GM10248 (cell line): ENCODE measurements around the gene ADAMTSL1.

Experiments used
- CTCF ChIA-PET: fragments of 300-600 bp; sonication (Branson Sonifier 250); formaldehyde crosslinking; extraction: SDS; loops from one replicate; lab custom pipeline; 2021; ENCODE audit warnings: antibody characterized with exemption; lab: Yijun Ruan, JAX
- POLR2A ChIA-PET: fragments of 350-650 bp; sonication (Branson Sonifier 250); formaldehyde crosslinking; extraction: SDS; loops from one replicate; lab custom pipeline; 2020; ENCODE audit warnings: antibody characterized with exemption; lab: Yijun Ruan, JAX
- DNase-seq: peaks from one replicate; pipeline ENCODE4 v3.0.0; 2012; ENCODE audit errors: extremely low spot score
- CTCF ChIP-seq: IDR thresholded peaks from 2 replicates; pipeline ENCODE4 v1.5.1; 2012; ENCODE audit warnings: mild to moderate bottlenecking, low read depth; ENCODE audit errors: extremely low read depth, missing control alignments, control extremely low read depth

ADAMTSL1 gene

DNA sequence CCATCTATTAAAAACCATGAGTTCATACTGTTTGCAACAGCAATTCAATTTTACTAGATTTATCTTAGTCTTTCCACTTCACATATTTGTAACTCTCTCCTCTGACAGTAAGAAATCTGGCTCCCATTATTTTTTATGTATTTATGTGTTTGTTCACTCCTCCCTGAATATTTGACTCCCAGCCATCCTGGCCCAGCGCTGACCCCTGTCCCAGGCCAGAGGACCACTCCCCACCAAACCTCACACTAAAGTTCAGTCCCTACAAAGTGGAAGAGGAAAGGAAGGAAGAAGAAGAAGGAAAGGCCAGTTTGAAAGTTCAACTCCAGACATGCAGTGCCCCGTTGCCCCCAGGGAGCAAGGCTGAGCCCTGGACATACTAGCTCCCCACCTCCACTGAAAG is 271.8 kb downstream of the ADAMTSL1 start:
- CTCF ChIA-PET, result no interaction called here
- POLR2A ChIA-PET, result no interaction called here
- DNase-seq, result no peak
- no peak for TF ChIP-seq CTCF

- DNase-seq, result no peak
- TF ChIP-seq CTCF, result no peak
- ChIA-PET CTCF (interaction anchor here (1.4 to 1.6 kb wide), 2 partner anchors 9 to 18 kb away, joined by 5 to 7 read pairs; no protein-coding TSS in a partner anchor), POLR2A (no interaction called here)
Observed at GRCh38 chr9:18746631-18747030, 272.7 kb downstream of the ADAMTSL1 start.

DNA sequence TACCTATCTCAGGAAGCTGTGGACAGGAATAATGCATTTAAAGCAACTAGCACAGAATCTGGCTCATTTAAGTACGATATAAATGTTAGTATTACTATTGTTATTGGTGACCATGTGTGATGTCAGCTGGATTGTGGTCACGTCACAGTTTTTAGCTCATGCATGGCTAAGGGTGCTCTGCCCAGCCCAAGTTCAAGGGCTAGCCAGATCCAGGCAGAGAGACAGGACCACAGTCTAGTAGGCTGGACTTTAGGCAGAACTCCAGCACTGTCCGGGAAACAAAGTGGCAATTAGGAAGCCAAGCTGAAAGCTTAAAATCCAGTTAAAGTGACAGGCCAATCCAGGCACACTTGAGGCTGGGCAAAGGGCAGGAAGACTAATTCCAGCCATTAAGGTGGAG is 273.6 kb downstream of the ADAMTSL1 start:
- no peak for DNase-seq
- ChIA-PET CTCF (interaction anchor here (0.7 to 1.6 kb wide), 5 partner anchors 9 to 717 kb away, joined by 3 to 7 read pairs (median 5); no protein-coding TSS in a partner anchor), POLR2A (no interaction called here)
- TF ChIP-seq CTCF, result no peak

GRCh38 chr9:18748251-18748701 is 274.3 kb downstream of the ADAMTSL1 start:
- CTCF ChIA-PET, result interaction anchor here (0.7 to 1.5 kb wide), 5 partner anchors 9 to 716 kb away, joined by 3 to 5 read pairs (median 4); no protein-coding TSS in a partner anchor
- no peak for TF ChIP-seq CTCF
- DNase-seq, result no peak

GRCh38 chr9:18749711-18750110 is 275.8 kb downstream of the ADAMTSL1 start:
- CTCF ChIA-PET, result interaction anchor here (1.7 to 1.8 kb wide), 2 partner anchors 25 to 40 kb away, joined by 5 read pairs; no protein-coding TSS in a partner anchor
- no peak for TF ChIP-seq CTCF
- no peak for DNase-seq
- POLR2A ChIA-PET, result no interaction called here

More at GRCh38 chr9:18748251-18748701, 274.3 kb downstream of the ADAMTSL1 start:
- POLR2A ChIA-PET, result no interaction called here

GRCh38 chr9:18753904-18754303 is 280.0 kb downstream of the ADAMTSL1 start:
- POLR2A ChIA-PET, result no interaction called here
- no peak for TF ChIP-seq CTCF
- no peak for DNase-seq
- CTCF ChIA-PET, result interaction anchor here (1.3 to 2.7 kb wide), 2 partner anchors 10 to 92 kb away, joined by 3 to 11 read pairs; no protein-coding TSS in a partner anchor
